ENCODE measurements around the gene DGKH.

GRCh38 chr13:42106998-42107397, 58.5 kb downstream of the DGKH start:
- TF ChIP-seq CTCF (IDR thresholded peaks at IDR 0.05) (no peak), POLR2A (IDR thresholded peaks at IDR 0.05) (no peak)
